Measurements from ENCODE around the gene REPS2. TPM values are rescaled to one million over a fixed set of nuclear protein-coding genes. Genes with fewer than 3 reads are reported as not detected.

Gene REPS2
- total RNA-seq, 1 experiment from 2014 or later: 1.1 TPM

DNA sequence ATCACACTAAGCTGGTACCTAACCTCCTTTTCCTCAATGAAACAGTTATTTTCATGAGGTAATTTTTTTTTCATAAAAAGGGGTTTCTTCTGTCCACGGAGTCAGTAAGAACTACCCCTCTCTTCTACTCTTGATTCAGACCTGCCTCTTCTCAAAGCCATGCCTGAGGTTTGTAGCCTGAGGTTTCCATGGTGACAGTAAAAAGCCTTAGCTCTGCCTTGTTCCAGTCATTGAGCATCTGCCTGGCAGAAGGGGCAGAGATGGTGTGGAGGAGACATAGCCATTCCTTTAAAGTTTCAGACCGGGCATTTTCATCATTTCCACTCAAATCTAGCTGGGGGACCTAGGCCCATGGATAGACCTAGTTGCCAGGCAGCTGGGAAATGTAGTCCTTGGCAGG, 135.5 kb downstream of the REPS2 start:
- no peak for DNase-seq (ENCODE audit: low spot score)

DNA sequence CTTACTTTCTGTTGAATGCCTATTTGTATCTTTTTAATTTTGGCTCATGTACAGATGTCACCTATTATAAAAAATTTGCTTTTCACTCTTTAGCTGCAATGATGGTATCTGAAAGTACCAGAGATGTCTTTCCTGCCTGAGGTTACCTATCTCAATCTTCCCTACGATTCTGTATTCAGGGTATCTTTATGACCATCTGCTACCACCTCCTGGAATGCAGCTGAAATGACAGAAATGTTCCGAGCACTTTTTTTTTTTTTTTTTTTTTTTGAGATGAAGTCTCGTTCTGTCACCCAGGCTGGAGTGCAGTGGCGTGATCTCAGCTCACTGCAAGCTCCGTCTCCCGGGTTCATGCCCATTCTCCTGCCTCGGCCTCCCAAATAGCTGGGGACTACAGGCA, 136.4 kb downstream of the REPS2 start:
- DNase-seq (ENCODE audit: low spot score): peak; percentile 59

DNA sequence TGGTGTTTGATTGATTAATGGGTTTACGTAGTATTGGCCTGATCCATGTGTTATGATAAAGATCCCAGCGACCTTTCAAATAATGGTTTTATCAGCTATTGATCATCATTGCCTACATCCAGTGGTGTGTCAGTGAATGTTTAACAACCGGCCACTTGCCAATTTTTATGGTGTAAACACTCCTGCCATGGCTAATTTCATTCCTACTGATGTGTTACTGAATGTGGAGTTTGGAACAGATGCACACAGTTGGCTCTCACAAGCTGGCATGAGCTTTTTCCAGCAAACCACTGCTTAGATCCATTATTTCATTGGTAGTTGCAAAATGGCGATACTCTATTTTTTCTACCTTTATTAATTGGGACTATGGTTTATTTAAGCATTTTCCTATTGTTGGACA, 139.9 kb downstream of the REPS2 start:
- DNase-seq (ENCODE audit: low spot score): no peak

DNA sequence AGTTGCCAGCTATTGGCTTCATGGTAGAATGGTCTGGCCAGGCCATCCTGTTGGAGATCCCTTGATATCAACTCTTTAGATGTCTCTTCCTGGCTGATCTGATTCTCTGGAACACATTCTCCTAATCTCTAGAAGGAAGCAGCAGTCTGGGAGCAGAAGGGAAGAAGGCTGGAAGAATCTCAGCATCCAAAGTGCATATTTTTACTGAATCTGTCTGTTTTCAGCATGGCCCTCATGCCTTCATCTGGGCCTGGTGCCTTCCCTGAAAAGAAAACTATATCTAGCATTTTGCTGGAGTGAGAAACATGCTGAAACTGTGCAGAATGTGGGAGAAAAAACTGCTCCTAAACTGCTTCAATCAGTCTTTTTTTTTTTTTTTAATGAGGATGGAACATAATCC, 148.7 kb downstream of the REPS2 start:
- no peak for DNase-seq (ENCODE audit: low spot score)

DNA sequence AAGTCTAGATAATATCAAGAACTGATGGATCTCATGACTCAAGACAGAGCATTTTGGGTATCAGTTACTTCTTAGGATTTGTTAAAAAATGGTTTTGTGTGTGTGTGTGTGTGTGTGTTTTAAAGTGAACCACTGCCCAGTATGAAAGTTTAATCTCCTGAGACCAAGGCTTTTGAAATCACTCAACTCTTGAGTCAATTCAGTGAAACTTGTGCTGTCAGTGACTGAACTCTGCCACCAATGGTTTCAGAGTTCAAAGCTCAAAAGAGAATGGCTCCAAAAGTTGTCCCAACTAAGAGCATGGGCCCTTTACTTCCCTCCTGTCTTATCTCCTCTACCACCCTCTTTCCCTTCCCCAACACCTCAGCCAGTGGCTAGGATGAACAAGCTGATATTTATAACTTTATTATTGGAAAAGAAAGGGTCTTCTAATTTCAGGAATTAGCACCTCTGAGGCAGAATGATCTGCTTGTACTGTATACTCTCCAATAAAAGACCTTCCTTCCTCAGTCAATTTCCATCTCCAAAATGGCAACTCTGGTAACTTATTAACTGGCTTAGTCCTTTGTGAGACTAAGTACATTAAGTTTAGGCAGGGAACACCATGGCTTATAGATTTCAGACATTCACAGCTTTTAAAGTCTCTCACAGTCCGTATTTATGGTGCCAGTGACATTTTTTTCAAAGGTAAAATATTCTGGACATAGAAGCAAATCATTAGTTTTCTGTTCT, 152.2 kb downstream of the REPS2 start:
- no peak for DNase-seq (ENCODE audit: low spot score)

DNA sequence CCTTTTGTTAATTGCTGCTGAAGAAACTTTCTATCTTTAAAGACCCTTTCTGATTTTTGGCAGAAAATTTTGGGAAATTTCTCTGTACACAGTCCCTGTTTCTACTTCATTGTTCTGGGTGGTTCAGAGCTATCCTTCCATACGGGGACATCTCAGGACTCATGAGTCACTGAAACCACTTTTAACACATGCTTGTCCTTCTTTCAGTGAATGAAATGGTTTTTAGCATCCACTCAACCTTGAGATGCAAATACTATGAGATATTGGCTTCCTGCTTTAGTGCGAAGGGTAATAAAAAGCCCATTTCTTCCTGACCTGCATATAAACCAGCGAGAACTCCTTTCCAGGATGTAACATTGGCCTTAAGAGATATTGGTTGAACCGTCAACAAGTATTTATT, 158.0 kb downstream of the REPS2 start:
- no peak for DNase-seq (ENCODE audit: low spot score)

DNA sequence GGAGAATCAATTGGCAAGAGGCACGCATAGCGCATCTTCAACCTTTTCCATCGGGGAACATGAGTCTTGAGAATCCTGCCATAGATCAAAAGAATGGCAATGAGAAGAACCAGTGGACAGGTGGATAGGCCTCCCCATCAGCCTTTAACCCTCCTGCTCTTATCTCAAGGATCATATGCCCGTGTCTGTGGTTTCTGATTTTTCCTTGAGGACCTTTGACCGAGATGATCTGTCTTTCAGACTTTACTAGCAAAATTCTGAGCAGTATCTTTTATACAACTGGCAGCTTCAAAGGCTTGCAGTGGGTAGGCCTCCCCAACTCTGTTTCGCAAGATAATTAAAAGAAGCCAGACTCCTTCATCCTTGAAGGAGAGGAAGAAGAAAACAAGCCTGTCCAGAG, 174.4 kb downstream of the REPS2 start:
- no peak for DNase-seq (ENCODE audit: low spot score)

DNA sequence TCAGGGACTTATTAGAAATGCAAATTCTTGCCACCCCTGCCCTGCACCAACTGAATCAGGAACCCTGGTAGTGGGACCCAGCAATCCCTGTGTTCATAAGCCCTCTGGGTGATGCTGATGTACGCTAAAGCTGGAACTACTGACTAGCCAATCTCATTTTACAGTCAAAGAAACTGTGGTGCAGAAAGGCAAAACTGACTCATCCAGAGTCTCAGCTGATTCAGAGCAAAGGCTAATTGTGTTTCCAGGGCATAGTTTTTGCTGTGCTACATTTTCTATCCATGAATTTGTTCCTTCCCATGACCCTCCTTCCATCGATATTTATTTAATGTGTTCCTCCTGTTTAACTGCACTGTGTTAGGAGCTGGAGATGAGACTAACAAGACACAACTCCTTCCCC, 207.5 kb downstream of the REPS2 start:
- DNase-seq (ENCODE audit: low spot score): no peak

DNA sequence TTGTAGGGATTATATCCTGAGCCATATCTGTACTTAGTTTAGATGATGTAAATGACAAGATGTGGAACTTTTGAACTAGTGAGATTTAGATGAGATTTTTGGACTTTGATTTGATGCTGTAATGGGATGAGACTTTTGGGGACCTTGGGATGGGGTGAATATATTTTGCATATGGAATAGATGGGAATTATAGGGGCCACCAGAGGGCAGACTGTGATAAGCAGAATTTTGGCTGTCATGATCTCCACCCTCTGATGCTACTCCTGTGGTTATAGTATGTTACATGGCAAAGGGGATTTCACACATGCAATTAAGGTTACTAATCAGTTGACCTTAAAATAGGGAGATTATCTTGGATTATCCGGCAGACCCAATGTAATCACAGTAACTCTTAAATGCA, 214.5 kb downstream of the REPS2 start:
- DNase-seq (ENCODE audit: low spot score): no peak

DNA sequence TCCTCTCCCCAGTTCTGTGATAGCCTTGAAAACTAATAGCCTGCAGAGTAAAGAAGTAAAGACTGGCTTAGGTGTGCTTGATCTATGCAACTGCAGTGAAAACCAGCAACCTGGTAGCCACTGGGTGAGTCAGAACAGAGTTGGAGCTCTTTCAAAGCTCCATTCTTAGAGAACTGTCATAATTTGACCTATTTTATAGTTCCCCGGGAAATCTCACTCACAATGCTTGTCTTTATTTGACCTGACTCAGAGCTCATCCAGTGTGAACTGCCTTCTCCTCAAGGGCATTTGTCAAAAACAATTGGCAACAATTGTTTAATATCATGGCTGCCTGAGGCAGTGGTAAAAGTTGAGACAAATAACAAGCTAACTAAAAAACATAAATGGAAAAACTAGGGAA, 215.5 kb downstream of the REPS2 start:
- DNase-seq (ENCODE audit: low spot score): no peak

DNA sequence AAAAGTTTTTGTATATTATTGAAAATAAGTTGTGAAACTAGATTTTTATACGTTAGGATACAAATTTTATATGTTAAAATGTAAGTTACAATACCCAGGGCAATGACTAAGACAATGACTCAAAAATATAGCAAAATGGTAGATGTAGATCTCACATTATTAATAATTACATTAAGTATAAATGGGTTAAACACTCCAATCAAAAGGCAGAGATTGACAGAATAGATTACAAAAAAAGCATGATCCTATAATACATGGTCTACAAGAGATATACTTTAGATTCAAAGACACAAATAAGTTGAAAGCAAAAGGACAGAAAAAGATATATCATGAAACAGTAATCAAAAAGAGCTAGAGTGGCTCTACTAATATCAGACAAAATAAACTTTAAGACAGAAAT, 217.6 kb downstream of the REPS2 start:
- DNase-seq (ENCODE audit: low spot score): no peak

DNA sequence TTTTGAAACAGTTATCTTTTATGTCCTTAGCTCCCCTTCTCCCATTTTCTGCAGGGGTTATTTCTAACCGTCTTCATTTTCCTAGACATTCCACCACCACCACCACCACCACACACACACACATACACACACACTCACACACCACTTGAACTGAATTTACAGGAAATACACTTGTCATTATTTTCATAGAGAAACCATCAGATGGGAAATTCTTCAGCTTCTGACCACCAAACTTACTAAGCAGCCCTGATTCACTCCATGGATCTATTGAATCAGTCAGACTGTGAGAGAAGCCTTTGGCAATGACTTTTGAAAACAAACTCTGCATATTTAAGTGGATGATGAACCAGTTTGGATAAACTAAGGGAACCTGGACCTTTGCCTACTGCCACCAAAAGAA, 218.5 kb downstream of the REPS2 start:
- no peak for DNase-seq (ENCODE audit: low spot score)

DNA sequence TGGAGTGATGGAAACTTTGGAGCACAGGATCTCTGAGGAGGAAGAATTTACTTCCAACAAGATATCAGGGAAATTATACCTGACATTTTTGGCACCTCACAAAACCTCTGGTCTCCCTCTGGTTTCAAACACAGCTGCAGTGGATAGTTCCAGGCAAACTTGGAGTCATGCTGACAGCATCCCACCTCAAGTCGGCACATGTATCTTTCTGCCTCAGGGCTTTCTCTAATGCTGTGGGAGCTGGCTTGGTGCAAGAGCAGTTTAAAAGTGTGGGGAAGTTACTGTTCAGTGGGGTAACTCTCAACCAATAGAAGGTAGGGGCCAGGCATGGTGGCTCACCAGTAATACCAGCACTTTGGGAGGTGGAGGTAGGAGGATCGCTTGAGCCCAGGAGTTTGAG, 221.5 kb downstream of the REPS2 start:
- no peak for DNase-seq (ENCODE audit: low spot score)

DNA sequence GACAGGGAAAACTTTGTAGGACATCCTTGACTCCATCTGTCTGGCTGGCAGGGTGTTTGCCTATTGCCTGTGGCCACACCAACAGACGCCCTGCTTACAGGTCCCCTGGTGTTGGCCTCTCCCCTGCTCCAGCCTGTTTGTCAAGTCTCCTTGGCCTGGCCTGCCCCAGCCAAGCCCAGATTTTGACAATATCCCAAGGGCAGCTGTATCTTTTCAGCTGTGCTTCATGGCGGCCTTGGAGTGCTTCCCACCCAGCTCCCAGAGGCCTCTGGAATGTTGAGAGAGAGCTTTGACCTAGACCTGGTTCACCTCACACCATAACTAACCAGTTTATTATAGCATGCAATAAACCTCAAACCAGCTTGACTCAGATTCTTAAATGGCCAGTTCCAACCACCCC, 224.5 kb downstream of the REPS2 start:
- DNase-seq (ENCODE audit: low spot score): no peak

DNA sequence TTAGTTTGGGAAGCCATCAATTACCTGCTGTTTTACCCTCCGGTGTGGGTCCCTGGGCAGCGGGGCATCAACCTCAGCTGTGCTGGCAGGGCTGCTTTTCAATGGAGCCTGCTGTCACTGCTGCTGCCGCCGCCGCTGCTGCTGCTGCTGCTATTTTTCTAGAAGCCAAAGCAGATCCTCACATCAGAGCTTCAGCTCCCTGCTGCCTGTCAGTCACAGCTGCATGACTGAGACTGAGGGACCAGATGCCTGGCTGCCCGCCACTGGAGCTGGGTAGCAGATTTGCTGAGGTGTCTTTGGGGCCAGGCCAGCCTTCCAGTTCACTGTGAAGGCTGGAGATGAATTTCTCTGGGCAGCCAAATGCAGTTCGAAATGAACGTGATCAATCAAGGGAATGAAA, 228.2 kb downstream of the REPS2 start:
- DNase-seq (ENCODE audit: low spot score): no peak

DNA sequence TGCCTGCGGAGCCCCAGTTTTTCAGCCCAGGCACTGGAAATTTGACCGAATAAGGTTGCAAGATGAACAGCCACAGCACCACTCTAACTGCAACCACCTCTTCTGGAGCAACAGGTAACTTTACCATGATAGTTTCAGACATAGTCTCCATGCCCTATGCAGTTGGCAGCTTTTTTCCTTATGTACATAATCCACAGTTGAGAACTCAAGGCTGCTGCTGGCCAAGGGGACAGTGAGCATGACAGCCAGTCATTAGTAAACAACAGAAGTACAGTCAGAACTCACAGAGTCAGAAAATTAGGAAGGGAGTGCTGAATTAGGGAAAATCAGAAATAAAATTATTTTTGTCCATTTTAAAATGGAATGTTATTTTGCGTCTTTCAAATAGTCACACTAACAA, 235.9 kb downstream of the REPS2 start:
- no peak for DNase-seq (ENCODE audit: low spot score)

DNA sequence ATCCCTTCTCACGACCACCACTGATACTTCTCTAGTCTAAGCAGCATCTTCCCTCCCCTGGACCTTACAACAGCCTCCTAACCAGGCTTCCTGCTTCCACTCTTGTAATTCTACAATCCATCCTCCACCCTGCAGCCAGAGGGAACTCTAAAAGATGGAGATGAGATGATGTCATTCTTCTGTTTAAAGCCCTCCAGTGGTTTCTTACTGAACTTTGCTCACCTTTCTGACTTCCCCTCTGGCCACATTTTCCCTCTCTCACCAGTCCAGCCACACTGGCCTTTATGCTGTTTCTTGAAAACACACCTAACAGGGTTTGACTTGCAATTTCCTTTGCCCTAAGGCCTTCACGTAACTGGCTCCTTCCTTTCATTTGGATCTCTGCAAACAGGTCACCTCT, 237.1 kb downstream of the REPS2 start:
- DNase-seq (ENCODE audit: low spot score): no peak

DNA sequence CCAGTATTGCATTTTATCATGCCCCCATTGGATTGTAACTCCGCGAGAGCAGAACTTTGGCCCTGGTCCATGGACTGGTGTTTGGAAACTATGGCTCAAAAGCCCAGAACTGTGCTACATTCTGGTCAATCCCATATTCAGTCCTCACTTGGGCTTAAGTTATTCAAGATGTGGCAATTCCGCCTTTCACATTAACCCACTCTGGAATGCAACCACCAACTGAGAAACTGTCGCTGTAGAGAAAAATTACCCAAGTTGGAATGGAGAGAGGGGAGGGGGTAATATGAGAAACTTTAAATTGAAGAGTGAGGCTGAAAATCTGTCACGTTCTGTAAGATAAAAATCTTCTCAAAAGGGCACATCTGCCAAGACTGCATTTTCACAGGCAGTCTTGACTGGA, 239.0 kb downstream of the REPS2 start:
- DNase-seq (ENCODE audit: low spot score): no peak

DNA sequence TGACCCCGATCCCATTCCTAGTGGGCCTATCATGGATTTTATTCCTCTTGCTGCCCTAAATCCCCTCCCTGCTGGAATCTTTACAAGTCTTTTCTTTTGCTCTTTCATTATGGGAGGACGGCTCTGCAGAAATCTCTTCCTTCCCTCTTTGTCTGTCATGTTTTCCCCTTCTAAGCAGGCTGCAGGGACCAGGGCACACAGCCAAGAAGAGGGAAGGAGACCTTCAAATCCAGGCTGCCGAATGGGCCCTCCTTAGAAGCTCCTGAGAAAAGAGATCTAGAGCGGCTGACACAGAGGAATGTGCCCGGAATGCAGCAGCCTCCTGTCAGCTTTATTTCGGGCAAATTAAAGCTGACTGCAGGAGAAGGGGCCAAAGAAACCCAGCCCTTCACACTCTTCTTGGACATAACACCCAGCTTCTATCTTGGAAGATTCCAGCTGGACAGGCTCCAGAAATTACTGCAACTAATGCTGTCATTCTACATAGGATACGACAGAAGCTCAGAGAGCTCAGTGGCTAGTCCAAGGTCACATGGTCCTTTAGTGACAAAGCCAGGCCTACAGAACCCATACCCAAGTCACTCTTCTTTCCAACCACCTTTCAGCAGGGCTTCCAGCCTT, 240.8 kb downstream of the REPS2 start:
- no peak for DNase-seq (ENCODE audit: low spot score)

DNA sequence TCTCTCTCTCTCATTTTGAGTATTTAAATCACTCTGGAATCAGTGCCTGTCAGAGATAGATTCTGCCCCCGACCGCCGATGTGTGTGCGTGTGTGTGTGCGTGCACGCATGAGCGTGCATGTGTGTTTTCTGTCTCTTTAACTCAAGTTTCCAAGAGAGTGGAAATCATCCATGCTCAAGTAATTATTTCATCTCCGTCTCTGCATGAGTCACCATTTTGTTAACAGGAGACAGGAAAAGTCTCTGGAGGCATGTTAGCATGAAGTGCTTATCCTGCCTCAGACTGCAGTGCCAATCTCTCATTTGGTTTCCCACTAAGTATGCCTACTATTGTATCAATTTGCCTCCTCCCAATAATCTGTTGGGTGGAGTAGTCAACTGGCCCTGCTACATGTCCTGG, 245.6 kb downstream of the REPS2 start:
- no peak for DNase-seq (ENCODE audit: low spot score)

Data from H4 (cell line).